ENCODE data around the gene TSPY2.
"Not testable (repeated sequence)": the region's sequence is repeated elsewhere in the genome, so short reads cannot be mapped to it uniquely, and the experiment has no call there.

Gene TSPY2, protein sequence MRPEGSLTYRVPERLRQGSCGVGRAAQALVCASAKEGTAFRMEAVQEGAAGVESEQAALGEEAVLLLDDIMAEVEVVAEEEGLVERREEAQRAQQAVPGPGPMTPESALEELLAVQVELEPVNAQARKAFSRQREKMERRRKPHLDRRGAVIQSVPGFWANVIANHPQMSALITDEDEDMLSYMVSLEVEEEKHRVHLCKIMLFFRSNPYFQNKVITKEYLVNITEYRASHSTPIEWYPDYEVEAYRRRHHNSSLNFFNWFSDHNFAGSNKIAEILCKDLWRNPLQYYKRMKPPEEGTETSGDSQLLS

DNA sequence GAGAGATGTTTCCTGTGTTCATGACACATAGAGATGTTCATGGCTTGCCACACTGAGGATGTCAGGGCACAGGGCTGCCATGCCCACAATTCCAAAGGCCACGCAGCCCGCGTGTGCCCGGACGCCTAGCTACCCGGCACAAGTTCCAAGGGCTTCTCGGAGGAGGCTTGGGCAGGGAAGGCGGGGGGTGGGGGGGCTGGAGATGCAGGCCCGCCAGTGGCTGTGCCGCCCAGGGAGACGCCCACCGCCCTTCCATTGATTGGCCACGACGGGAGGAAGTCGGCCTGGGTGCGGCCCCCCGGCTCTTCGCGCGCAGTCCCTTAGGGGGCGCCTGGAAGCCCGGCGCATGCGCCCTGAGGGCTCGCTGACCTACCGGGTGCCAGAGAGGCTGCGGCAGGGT lies at the start of gene TSPY2:
TSS of gene TSPY2 (plus strand) at position 301 of the 400 bp plus-strand sequence. CDS start at position 347, 46 bp downstream.
- H3K27ac ChIP-seq: not testable (repeated sequence)

DNA sequence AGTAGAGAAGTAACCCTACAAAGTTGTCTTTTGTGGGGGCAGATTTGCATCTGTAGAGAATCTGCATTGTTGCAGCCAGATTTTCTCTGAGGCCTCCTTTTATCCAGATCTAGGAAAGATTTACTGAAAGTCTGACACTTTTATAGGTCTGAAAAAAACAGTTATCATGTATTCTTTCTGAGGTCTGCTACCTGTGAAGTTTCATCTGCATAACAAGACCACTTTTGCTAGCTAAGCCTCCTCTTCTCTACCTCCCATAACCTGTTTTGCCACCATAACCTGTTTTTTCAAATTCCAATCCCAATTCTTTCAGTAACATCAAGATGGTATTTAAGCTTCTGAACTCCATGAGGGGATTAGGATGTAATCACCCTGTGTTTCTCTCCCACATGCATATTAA lies 36.5 kb upstream of the TSPY2 start:
- H3K27ac ChIP-seq: not testable (repeated sequence)

GRCh38 chrY:6217045-6217444 lies 29.0 kb upstream of the TSPY2 start:
- not testable (repeated sequence) for H3K27ac ChIP-seq

DNA sequence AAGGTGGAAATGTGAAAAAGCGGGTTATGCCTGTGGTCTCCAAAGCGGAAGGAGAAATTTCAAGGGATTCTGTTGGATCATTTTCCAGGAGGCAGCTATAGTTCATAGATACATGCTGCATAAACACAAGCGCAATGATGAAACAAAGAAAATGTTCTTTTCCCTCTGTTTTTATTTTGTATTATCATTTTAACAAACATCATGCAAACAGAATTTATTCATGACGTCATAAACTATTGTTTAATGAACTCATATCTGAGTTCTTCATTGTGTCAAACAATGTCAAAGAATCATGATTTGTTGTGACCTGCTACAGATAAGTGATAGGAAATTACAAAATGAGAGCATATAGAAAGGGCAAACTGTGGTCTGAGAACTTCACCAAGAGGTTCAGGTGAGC lies 23.8 kb downstream of the TSPY2 start:
- H3K27ac ChIP-seq: not testable (repeated sequence)
